ENCODE measurements around the gene PCDHGA1.
"Not testable (repeated sequence)": the region's sequence is repeated elsewhere in the genome, so short reads cannot be mapped to it uniquely, and the experiment has no call there.

PCDHGA1 gene

DNA sequence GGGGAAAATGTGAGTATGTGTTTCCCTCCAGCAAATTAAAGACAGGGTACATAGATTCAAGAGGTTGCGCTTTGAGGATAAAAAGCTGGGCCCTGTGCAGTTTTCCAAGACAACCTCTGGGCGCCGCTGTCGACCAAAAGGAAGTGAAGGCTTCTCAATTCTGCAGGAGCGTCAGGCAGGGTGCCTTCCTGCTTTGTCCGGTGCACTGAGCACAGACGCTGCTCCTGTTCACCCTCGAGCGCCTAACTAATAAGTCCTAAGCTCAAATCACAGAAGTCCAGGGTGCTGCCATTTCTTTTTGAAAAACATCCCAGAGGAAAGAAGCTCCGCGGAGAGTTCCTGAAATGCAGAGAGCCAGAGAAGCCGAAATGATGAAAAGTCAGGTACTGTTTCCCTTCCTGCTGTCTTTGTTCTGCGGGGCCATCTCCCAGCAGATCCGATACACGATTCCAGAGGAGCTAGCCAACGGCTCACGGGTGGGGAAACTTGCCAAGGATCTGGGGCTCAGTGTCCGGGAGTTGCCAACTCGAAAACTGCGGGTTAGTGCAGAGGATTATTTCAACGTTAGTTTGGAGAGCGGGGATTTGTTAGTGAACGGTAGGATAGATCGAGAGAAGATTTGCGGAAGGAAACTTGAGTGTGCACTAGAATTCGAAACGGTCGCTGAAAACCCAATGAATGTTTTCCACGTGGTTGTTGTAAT is 19.8 kb downstream of the PCDHGA1 start, which contains the start of gene PCDHGB1:
PCDHGB1 (plus strand) TSS at position 183 of the 703 bp plus-strand sequence; CDS start at position 345, 162 bp downstream.
- DNase-seq = peak; percentile 22

DNA sequence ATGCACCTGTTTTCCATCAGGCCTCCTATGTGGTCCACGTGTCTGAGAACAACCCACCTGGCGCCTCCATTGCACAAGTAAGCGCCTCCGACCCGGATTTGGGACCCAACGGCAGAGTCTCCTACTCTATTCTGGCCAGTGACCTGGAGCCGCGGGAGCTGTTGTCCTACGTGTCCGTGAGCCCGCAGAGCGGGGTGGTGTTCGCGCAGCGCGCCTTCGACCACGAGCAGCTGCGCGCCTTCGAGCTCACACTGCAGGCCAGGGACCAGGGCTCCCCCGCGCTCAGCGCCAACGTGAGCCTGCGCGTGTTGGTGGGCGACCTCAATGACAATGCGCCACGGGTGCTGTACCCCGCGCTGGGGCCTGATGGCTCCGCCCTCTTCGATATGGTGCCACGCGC is 21.3 kb downstream of the PCDHGA1 start:
- no peak for DNase-seq

DNA sequence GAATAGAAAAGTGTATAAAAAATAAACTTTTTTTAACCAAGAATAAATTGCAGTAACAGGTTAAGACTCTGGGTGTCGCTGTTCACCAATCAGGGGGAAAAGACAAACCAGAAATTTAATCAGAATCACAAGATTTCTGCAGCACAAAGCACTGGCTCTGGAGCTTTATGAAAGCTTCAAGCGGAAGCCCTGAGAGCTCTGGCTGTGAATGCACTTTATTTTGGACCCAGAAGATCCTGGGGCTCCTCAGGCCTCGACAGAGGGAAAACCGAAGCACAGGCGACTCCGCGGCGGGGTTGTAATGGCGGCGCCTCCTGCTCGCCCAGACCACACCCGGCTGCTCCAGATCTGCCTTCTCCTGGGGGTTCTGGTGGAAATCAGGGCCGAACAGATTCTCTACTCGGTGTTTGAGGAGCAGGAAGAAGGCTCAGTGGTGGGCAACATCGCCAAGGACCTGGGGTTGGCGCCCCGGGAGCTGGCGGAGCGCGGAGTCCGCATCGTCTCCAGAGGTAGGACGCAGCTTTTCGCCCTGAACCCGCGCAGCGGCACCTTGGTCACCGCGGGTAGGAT is 24.7 kb downstream of the PCDHGA1 start, which contains the start of gene PCDHGA4:
PCDHGA4 (plus strand) TSS at position 122 of the 570 bp plus-strand sequence; CDS start at position 209, 87 bp downstream.
- DNase-seq = no peak

DNA sequence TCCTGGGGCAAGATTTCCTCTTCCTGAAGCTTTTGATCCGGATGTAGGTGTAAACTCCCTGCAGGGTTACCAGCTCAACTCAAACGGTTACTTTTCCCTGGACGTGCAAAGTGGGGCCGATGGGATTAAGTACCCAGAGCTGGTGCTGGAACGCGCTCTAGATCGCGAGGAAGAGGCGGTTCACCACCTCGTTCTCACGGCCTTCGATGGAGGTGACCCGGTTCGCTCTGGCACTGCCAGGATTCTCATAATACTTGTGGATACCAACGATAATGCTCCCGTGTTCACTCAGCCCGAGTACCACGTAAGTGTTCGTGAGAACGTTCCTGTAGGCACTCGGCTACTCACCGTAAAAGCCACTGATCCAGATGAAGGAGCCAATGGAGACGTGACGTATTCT is 25.3 kb downstream of the PCDHGA1 start:
- no peak for DNase-seq

DNA sequence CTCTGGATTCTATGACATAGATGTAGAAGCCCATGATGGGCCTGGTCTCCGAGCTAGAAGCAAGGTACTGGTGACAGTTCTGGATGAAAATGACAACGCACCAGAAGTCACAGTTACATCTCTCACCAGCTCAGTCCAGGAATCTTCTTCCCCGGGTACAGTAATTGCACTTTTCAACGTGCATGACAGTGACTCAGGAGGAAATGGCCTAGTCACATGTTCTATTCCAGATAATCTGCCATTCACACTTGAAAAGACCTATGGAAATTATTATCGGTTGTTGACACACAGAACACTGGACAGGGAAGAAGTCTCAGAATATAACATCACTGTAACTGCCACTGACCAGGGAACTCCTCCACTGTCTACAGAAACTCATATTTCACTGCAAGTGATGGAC is 25.8 kb downstream of the PCDHGA1 start:
- DNase-seq = no peak

DNA sequence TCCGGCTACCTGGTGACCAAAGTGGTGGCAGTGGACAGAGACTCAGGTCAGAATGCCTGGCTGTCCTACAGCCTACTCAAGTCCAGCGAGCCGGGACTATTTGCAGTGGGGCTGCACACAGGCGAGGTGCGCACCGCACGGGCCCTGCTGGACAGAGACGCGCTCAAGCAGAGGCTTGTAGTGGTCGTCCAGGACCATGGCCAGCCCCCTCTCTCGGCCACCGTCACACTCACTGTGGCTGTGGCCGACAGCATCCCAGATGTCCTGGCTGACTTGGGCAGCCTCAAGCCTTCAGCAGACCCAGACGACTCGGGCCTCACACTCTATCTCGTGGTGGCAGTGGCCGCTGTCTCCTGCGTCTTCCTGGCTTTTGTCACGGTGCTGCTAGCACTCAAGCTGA is 26.6 kb downstream of the PCDHGA1 start:
- DNase-seq = no peak

DNA sequence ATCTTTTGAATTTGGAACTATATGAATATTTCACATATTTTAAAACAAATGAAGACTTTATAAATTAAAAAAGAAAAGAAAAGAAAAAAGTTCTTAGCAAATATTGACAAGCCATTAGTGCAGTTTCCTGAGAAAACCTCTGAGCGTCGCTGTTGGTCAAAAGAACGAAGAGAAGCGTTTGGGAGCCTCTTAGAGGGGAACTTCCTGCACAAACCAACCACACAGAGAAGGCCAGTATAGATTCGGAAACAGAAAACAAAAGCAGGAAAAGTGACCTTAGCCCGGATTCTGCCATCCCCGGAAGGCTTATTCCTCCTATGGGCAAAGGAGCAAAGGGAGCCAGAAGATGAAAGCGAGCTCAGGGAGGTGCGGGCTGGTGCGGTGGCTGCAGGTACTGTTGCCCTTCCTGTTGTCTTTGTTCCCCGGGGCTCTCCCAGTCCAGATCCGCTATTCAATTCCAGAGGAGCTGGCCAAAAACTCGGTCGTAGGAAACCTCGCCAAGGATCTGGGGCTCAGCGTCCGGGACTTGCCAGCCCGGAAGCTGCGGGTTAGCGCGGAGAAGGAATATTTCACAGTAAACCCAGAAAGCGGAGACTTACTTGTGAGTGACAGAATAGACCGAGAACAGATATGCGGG is 29.6 kb downstream of the PCDHGA1 start, which contains the start of gene PCDHGB2:
PCDHGB2 (plus strand) TSS at position 205 of the 637 bp plus-strand sequence; CDS start at position 347, 142 bp downstream.
- no peak for DNase-seq

DNA sequence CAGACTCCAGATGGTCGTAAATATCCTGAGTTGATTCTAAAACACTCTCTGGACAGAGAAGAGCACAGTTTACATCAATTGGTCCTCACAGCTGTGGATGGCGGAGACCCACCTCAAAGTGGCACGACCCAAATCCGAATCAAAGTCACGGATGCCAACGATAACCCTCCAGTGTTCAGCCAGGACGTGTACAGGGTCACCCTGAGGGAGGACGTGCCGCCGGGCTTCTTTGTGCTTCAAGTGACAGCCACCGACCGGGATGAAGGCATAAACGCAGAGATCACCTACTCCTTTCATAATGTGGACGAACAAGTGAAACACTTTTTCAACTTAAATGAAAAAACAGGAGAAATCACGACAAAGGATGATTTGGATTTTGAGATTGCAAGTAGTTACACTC is 30.4 kb downstream of the PCDHGA1 start:
- DNase-seq = no peak

DNA sequence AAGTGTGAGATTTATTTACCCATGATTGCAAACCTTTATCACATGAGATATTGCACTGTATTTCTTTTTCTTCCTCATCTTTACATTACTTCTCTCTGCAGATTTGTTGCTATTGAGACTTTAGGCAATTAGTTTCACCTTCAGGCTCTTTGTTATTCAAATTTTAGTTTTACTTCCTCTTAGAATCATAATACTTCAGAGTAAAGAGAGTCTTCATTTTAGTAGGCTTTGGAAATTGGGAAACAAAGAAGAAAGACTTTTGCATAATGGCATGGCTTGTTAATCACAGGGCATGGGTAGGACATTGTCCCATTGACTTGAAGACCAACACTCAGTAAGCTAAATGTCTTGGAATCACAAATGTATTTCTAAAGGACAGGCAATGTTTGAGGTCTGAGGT is 32.4 kb downstream of the PCDHGA1 start:
- no peak for DNase-seq

DNA sequence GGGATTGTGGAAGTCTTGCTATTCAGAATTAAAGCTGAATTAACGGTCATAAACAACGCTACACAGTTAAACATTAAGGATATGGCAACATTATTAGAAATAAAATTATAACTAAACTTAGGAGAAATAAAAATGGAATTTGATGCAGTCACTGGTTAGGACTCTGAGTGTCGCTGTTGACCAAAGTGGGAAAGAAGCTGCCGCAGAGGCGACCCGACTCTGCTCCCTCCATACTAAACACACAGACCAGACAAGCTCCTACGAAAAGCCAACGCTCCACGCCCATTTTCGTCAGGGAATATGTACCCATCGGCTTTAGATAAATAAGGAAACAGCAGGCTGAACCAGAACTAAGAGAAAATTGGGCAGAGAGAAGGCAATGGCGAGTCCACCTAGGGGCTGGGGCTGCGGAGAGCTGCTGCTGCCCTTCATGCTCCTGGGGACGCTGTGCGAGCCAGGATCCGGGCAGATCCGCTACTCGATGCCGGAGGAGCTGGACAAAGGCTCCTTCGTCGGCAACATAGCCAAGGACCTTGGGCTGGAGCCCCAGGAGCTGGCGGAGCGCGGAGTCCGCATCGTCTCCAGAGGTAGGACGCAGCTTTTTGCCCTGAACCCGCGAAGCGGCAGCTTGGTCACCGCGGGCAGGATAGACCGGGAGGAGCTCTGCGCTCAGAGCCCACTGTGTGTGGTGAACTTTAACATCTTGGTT is 33.8 kb downstream of the PCDHGA1 start, which contains the start of gene PCDHGA5:
PCDHGA5 (plus strand) TSS at position 211 of the 709 bp plus-strand sequence; CDS start at position 380, 169 bp downstream.
- DNase-seq = no peak

DNA sequence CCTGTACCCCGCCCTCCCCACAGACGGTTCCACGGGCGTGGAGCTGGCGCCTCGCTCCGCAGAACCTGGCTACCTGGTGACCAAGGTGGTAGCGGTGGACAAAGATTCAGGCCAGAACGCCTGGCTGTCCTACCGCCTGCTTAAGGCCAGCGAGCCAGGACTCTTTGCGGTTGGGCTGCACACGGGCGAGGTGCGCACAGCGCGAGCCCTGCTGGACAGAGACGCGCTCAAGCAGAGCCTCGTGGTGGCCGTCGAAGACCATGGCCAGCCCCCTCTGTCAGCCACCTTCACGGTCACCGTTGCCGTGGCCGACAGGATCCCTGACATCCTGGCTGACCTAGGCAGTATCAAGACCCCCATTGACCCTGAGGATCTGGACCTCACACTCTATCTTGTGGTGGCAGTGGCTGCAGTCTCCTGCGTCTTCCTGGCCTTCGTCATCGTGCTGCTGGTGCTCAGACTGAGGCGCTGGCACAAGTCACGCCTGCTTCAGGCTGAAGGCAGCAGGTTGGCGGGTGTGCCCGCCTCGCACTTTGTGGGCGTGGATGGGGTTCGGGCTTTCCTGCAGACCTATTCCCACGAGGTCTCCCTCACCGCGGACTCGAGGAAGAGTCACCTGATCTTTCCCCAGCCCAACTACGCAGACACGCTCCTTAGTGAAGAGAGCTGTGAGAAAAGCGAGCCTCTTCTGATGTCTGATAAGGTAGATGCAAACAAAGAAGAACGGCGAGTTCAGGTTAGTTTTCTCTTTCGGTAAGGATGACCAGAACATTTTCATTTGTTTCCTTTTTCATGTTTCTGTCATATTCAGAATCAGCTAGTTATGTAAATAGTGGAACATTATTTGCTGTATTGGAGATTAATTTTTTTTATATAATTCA is 35.9 kb downstream of the PCDHGA1 start:
- DNase-seq = no peak

DNA sequence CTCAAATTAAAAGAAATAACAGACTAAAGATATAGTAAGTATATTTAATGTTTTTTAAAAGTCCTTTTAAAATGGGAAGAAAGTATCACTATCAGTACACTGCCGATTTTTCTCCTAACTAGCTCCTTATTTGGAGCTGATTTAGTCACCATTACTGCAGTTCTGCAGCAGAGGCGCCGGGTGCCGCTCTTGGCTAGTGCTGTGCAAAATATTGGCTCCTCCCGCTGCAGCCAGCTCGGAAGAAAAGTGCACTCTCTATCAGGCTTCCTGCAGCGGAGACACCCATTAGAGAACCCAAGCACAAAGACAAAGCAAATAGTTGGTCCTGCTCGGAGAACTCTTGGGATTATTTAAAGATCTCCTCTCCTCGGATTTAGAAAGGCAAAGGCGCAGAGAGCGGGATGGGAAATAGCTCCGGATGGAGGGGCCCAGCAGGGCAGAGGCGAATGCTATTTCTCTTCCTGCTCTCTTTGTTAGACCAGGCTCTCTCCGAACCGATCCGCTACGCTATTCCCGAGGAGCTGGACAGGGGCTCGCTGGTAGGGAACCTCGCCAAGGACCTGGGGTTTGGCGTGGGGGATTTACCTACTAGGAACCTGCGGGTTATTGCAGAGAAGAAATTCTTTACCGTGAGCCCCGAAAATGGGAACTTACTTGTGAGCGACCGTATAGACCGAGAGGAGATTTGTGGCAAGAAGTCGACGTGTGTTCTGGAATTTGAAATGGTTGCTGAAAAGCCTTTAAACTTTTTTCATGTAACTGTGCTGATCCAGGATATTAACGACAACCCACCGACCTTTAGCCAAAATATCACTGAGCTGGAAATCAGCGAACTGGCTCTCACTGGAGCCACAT is 39.9 kb downstream of the PCDHGA1 start, which contains the start of gene PCDHGB3:
PCDHGB3 (plus strand) TSS at position 249 of the 855 bp plus-strand sequence; CDS start at position 402, 153 bp downstream.
- DNase-seq = peak; percentile 13

DNA sequence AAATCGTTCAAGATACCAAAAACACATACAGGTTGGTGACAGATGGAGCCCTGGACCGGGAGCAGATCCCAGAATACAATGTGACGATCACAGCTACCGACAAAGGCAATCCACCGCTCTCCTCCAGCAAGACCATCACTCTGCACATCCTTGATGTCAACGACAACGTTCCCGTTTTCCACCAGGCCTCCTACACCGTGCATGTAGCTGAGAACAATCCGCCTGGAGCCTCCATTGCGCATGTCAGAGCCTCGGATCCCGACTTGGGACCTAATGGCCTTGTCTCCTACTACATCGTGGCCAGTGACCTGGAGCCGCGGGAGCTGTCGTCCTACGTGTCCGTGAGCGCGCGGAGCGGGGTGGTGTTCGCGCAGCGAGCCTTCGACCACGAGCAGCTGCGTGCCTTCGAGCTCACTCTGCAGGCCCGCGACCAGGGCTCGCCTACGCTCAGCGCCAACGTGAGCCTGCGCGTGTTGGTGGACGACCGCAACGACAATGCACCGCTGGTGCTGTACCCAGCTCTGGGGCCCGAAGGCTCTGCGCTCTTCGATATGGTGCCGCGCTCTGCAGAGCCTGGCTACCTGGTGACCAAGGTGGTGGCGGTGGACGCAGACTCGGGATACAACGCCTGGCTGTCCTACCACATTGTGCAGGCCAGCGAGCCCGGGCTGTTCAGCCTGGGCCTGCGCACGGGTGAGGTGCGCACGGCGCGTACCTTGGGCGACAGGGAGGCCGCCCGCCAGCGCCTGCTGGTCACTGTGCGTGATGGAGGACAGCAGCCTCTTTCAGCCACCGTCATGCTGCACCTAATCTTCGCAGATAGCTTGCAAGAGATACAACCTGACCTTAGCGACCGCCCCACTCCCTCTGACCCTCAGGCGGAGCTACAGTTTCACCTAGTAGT is 41.5 kb downstream of the PCDHGA1 start:
- DNase-seq = no peak

DNA sequence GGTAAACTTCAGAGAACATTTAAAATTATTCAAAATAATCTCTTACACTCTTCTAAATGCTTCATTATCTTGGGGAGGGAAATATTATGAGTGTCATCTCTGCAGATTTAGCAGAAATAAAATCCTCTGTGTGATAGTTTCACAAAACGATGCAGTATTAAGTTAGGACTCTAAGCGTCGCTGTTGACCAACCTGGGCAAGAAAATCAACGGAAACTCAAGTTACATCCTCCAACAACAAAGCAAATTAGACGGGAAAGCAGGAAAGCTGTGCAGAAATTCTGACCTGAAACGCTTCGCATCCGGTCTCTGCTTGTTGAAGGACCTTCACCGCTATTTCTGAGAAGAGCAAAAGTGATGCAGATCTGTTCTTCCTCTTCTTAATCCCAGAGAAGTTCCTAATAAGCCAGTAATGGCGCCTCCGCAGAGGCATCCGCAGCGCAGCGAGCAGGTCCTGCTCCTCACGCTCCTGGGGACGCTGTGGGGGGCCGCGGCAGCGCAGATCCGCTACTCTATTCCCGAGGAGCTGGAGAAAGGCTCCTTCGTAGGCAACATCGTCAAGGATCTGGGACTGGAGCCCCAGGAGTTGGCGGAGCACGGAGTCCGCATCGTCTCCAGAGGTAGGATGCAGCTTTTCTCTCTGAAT is 43.5 kb downstream of the PCDHGA1 start, which contains the start of gene PCDHGA6:
PCDHGA6 (plus strand) TSS at position 219 of the 645 bp plus-strand sequence; CDS start at position 412, 193 bp downstream.
- no peak for DNase-seq

DNA sequence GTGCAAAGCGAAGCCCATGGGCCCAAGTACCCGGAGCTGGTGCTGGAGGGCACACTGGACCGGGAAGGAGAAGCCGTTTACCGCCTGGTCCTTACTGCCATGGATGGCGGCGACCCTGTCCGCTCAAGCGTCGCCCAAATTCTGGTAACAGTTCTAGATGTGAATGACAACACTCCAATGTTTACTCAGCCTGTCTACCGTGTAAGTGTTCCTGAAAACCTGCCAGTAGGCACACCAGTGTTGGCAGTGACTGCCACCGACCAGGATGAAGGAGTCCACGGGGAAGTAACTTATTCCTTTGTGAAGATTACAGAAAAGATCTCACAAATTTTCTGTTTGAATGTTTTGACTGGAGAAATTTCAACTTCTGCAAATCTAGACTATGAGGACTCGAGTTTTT is 44.3 kb downstream of the PCDHGA1 start:
- no peak for DNase-seq

DNA sequence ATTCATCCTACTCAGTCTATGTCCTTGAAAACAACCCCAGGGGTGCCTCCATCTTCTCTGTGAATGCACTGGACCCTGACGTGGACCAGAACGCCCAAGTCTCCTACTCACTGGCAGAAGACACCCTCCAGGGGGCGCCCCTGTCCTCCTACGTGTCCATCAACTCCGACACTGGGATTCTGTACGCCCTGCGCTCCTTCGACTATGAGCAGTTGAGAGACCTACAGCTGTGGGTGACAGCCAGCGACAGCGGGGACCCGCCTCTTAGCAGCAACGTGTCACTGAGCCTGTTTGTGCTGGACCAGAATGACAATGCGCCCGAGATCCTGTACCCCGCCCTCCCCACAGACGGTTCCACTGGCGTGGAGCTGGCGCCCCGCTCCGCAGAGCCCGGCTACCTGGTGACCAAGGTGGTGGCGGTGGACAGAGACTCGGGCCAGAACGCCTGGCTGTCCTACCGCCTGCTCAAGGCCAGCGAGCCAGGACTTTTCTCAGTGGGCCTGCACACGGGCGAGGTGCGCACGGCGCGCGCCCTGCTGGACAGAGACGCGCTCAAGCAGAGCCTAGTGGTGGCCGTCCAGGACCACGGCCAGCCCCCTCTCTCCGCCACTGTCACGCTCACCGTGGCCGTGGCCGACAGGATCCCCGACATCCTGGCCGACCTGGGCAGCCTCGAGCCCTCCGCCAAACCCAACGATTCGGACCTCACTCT is 45.3 kb downstream of the PCDHGA1 start:
- DNase-seq = not testable (repeated sequence)

DNA sequence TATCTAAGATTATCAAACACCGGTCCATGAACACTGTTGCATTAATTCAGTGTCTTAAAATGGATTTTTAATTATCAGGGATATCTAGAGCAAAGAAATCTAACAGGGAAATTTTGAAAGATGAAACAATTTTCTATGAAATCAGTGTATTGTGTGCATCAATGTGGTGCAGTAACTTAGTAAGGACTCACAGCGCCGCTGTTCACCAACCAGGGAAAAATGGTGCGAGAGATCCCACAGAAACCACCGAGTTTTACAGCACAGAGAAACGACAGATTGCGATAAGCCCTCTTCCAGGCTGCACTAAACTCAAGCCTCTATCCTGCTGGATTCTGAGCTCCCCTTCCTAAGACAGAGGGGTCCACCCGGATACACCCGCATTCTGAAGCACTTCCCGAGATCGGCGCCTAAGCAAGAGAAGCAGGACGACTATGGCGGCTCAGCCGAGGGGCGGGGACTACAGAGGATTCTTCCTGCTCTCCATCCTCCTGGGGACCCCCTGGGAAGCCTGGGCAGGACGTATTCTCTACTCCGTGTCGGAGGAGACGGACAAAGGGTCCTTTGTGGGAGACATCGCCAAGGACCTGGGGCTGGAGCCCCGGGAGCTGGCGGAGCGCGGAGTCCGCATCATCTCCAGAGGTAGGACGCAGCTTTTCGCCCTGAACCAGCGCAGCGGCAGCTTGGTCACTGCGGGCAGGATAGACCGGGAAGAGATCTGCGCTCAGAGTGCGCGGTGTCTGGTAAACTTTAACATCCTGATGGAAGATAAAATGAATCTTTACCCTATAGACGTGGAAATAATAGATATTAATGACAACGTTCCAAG is 52.4 kb downstream of the PCDHGA1 start, which contains the start of gene PCDHGA7:
PCDHGA7 (plus strand) TSS at position 274 of the 826 bp plus-strand sequence; CDS start at position 432, 158 bp downstream.
- no peak for DNase-seq

Measured in T-helper 9 cell (primary cell).